Activated T-cell treated with anti-CD3 and anti-CD28 coated beads, Interleukin-2, amount 50 U/mL, for 1 hour (primary cell): ENCODE data around the gene GGN.
A peak's percentile ranks its signal among the peaks of the same experiment; 100 is the strongest.
"Not testable (repeated sequence)": the region's sequence is repeated elsewhere in the genome, so short reads cannot be mapped to it uniquely, and the experiment has no call there.

Experiments
- DNase-seq: peaks from one replicate; pipeline ENCODE4 v3.0.0-alpha.2; 2020

GGN gene

DNA sequence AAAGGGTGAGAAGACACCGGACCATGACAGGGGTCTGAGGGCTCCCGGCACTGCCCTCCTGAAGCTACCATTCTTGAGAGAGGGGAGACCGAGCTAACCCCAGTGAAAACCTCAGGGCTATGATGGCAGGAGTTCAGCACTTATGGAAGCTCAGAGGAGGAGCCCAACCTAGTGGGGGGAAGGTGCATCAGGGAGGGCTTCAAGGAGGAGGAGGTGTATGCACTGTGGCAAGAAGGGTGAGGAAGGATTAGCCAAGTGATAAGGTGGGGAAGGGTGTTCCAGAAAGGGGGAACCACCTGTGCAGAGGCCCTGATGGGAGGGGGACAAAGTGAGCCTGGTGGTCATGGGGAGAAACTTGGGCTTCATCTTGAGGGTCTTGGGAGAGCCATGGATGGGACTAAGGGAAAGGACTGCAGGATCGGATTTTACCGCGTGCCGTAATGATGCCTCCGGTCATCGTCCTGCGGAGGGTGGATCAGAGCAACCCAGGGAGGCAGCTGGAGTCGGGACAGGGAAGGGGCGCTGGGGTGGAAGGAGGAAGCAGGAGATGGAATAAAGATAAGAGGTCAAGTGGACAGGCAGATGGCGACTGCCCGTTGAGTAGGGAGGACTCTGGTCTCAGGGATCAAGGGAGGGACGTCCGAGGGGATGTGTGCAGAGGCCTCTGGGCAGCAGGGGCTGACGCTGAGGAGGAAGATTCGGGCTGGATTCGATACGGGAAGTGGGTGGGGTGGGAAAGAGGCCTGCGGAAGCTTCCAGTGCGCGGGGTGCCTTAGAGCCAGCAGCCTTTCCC is 26.8 kb downstream of the GGN start:
- no peak for DNase-seq

DNA sequence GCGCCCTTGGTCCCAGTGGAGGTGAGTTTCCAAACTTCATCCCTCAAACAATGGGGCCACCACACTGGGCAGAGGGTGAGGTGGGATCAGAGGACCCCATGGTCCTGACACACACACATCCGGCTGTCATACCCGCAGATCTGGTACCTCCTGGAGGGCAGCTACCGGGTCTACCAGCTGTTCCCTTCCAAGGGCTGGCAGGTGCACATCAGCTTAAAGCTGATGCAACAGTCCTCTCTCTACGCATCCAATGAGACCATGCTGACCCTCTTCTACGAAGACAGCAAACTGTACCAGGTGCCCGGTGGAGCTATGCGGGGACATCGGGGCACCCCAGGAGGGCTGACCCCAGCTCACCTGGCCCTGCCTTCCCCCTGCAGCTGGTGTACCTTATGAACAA is 27.5 kb downstream of the GGN start:
- no peak for DNase-seq

DNA sequence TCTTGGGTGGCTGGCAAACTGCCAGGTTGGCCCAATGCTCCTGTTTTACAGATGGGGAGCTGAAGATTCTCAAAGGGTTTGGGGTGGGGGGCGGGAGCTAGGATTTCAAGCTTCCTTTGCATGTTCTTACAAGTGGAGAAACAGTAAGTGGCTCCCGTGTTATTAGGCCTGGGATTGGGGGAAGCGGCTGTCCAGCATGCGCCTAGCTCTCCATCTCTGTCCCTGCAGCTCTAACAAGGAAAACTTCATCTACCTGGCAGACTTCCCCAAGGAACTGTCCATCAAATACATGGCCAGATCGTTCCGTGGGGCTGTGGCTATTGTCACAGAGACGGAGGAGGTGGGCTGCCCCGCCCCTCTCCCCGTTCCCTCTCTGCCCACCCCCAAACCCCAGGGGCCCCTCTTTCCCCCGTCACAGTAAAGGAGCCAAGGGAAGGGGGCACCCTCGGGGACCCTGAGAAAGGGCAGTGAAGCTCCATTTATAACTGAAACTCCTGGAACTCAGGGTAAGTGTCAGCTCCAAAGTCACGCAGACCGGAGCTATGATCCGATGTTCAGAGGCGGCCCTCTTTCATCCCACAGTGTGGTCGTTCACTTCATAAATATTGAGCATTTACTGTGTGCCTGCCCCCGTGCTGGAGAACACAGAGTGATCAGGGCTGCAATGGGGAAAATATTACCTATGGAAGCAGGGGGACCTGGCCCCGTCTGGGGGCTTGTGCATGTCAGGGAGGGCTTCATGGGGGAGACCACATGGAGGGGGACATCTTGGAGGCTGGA is 28.4 kb downstream of the GGN start:
- no peak for DNase-seq

DNA sequence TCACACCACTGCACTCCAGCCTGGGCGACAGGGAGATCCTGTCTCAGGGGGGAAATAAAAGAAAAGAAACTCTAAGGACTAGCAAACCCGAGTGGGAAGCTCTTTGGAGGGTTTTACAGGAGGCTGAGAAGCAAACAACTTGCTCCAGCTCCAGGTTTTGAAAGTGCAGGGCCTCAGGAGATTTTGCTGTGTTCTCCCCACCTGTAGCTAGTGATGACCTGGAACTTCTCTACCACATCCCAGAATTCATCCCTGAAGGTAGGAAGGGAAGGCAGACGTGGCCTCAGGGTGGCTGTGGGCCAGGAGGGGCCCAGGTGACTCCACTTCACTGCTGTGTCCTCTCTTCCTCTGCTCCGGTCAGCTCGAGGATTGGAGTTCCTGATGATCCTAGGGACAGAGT is 29.8 kb downstream of the GGN start:
- DNase-seq, result no peak

DNA sequence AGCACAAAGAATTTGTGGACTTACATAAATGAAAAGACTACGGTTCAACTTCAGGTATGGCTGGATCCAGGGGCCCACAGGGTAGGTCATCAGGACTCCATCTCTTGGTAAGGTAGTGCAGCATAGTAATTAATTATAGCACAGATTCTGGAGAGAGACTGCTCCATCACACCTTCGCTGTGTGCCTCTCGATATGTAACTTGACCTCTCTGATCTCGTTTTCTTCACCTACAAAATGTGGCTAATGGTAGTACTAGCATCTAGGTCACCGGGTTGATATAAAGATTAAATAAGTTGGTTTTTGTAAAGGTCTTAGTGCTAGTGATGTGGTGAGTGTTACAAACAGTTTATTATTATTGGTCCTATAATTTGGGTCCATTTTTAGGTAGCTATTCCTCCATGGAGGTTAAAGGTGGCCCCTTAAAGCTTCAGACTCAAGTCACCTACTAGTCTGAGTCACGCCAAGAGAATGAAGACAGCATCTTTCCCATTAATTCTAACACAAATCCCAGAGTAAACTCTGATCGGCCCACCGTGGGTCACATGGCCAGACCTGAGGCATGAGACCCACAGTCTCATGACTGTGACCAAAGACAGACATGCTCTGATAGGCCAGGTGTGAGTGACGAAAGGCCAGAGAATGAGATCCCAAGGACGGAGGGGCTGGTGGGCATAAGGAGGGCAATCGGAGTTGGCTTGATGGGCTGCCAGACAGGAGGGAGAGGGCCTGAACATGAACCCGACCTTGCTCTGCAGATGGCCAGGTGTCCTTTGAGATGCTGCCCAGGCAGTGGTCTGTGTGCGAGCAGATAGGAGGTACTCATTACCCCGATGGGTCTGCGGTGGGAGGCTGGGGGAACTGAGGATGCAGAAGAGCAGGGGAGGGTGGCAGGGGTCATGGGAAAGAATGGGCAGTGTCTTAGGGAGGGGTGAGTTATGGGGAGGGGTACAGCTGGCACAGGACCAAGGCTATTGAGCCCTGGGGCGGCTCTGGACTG is 31.8 kb downstream of the GGN start:
- no peak for DNase-seq

DNA sequence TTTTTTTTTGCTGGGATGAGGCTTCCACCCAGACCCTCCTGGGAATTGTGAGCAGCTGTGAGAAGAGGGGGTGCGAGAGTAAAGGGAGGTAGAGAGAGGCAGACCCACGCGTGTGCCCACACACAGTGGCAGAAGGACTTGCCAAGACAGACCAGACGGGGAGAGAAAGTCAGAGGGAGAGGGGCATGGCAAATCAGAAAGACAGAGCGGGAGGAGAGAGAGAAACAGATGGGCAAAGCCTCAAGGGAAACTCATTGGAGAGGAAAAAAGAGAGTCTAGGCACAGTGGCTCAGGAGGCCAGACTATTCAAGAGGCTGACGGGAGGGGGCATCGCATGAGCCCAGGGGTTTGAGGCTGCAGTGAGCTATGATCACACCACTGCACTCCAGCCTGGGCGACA is 35.2 kb downstream of the GGN start:
- no peak for DNase-seq

DNA sequence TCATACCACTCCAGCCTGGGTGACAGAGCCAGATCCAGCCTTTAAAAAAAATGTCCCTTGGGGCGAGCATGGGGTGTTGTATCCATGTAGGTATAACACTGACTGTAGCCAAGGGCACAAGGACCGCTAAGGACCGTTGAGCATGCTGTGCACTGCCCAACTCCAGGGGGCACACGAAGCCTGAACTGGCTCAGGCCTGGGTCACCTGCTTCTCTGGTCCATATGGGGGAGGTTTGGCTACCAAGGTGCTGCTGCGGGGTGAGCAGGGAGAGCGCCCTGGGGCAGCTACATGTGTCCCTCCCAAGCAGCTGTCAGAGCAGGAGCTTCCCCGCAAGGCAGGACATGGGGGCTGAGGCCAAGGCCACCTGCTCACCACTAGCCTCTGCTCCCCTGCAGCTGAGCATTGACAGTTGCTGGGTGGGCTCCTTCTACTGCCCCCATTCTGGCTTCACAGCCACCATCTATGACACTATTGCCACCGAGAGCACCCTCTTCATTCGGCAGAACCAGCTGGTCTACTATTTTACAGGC is 35.9 kb downstream of the GGN start:
- no peak for DNase-seq

DNA sequence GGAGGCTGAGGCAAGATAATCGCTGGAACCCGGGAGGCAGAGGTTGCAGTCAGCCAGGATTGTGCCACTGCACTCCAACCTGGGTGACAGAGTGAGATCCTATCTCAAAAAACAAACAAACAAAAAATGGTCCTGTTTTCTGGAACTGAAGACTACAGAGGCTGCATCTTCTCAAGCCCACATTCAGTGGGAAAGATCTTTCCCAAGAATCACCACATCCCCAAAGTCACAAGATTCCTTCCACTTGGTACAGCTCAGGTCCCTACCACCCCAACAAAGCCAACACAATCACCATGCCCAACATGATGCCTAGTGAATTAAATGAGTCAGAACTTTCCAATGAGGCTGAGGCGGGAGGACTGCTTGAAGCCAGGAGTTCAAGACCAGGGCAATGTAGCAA is 37.0 kb downstream of the GGN start:
- no peak for DNase-seq

DNA sequence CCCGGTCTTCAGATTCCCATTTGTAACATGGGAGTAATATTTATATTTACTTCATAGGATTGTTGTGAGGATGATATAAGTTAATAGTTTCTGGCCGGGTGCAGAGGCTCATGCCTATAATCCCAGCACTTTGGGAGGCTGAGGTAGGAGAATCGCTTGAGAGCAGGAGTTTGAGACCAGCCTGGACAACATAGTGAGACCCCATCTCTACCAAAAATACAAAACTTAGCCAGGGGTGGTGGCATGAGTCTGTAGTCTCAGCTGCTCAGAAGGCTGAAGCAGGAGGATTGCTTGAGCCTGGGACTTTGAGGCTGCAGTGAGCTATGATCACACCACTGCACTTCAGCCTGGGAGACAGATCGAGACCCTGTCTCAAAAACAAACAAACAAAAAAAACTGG is 41.0 kb downstream of the GGN start:
- no peak for DNase-seq

DNA sequence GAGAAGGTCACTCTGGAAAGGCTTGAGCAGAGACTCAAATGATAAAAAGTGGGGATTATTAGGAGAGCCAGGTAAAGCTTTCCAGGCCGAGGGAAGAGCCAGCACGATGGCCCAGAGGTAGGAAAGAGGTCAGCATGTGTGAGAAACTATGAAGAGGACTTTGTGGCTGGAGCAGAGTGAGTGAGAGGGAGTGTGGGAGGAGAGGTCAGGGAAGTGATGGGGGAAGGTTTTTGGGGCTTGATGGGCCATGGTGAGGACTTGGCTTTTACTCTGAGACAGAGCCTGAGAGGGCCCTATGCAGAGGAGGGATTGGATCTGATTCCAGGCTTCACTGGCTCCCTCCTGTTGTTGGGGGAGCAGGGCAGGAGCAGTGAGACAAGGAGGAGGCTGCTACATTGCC is 46.9 kb downstream of the GGN start:
- no peak for DNase-seq

DNA sequence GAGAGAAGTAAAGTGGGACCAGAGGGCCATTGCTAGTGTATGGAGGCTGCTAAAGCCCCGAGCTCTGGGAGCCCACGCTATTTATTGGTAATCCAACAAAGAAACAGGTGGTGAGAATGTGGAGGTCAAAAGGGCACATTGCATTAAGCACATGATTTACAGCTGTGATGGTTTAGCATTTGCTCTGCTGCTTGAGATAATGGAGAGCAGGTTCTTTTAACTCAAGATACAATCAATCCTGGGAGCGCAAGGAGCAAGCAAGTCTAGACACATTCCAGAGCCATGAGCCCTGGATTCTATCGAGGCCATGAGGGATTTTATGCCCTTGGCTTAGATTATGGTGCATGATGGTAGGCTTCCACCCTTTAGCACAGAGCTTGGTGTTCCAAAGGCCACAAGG is 48.8 kb downstream of the GGN start:
- not testable (repeated sequence) for DNase-seq

DNA sequence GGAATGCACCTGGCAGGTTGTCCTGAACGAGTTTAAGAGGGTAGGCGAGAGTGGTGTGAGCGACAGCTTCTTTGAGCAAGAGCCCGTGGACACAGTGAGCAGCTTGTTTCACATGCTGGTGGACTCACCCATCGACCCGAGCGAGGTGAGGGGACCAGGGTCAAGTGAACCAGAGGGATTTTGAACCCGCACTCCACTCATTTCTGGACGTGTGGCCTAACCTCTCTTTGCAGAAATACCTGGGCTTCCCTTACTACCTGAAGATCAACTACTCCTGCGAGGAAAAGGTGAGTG is 50.5 kb downstream of the GGN start:
- no peak for DNase-seq

DNA sequence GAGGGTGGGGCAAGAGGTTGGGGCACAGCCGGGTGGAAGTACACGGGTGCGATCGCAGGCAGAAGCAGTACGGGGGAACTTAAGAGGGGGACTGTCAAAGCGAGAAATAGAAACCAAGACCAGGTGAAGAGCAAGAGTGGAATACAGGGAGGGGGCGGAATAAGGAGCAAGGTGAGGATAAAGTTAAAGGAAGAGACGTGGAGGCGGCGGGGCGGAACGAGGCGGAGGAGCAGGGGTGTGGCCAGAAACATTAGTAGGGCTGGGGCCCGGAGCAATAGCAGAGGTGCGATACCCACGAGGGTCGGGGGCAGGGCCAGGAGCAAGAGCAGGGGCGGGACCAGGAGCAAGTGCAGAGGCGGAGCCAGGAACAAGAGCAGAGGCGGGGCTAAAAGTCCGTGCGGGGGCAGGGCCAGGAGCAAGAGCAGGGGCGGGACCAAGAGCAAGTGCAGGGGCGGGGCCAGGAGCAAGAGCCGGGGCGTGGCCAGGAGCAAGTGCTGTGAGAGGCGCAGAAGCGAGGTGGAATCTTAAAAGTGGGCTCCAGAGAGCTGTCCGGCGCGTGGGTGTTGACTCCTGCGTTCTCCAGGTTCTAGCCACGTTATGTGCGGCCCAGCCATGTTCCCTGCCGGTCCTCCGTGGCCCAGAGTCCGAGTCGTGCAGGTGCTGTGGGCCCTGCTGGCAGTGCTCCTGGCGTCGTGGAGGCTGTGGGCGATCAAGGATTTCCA is 51.0 kb downstream of the GGN start:
- peak; percentile 94 for DNase-seq

DNA sequence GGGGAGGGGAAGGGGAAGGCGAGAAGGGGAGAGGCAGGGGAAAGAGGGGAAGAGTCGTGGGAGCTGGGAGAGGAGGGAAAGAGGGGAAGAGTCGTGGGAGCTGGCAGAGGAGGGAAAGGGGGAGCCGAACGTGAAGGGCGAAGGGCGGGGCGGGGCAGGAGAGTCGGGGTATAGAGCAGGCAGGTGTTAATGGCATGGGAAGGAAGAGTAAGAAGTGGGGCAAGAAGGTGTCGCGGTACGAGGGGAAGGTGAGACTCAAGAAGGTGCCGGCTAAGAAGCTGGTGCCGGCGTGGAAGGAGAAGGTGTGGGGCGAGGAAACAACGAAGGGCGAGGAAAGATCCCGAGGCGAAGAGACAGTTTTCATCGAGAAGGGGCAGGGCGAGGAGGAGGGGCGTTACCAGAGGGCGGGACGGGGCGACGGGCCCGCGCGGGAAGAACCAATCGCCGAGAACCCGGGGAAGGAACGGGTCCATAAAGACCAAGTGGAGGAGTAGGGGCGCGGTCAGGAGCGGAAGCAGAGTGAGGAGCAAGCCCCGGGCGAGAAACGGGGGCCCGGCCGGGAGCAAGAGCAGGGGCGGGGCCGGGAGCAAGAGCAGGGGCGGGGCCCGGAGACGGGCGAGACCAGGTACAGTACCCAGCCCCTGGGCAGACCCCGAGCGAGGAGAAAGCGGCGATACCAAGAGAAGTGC is 51.7 kb downstream of the GGN start:
- DNase-seq, result peak; percentile 93
